ENCODE measurements around the gene MRTFB.

DNA sequence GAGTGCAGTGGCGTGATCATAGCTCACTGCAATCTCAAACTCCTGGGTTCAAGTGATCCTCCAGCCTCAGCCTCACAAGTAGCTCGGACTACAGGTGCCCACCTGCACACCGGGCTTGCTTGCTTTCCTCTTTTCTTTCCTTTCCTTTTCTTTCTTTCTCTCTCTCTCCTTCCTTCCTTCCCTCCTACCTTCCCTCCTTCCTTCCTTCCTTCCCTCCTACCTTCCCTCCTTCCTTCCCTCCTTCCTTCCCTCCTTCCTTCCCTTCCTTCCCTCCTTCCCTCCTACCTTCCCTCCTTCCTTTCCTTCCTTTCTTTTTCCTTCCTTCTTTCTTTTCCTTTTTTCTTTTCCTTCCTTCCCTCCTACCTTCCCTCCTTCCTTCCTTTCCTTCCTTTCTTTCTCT is 225.5 kb downstream of the MRTFB start:
- TF ChIP-seq, protein P1, sequence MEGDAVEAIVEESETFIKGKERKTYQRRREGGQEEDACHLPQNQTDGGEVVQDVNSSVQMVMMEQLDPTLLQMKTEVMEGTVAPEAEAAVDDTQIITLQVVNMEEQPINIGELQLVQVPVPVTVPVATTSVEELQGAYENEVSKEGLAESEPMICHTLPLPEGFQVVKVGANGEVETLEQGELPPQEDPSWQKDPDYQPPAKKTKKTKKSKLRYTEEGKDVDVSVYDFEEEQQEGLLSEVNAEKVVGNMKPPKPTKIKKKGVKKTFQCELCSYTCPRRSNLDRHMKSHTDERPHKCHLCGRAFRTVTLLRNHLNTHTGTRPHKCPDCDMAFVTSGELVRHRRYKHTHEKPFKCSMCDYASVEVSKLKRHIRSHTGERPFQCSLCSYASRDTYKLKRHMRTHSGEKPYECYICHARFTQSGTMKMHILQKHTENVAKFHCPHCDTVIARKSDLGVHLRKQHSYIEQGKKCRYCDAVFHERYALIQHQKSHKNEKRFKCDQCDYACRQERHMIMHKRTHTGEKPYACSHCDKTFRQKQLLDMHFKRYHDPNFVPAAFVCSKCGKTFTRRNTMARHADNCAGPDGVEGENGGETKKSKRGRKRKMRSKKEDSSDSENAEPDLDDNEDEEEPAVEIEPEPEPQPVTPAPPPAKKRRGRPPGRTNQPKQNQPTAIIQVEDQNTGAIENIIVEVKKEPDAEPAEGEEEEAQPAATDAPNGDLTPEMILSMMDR (IDR thresholded peaks at IDR 0.05): no peak
- no peak for TF ChIP-seq SIN3A (IDR thresholded peaks at IDR 0.05; ENCODE audit: borderline replicate concordance, insufficient read depth, low read depth, low read length)
- TF ChIP-seq POLR2AphosphoS5 (IDR thresholded peaks at IDR 0.05; ENCODE audit: low read depth, low read length): no peak
- TF ChIP-seq, protein P2, sequence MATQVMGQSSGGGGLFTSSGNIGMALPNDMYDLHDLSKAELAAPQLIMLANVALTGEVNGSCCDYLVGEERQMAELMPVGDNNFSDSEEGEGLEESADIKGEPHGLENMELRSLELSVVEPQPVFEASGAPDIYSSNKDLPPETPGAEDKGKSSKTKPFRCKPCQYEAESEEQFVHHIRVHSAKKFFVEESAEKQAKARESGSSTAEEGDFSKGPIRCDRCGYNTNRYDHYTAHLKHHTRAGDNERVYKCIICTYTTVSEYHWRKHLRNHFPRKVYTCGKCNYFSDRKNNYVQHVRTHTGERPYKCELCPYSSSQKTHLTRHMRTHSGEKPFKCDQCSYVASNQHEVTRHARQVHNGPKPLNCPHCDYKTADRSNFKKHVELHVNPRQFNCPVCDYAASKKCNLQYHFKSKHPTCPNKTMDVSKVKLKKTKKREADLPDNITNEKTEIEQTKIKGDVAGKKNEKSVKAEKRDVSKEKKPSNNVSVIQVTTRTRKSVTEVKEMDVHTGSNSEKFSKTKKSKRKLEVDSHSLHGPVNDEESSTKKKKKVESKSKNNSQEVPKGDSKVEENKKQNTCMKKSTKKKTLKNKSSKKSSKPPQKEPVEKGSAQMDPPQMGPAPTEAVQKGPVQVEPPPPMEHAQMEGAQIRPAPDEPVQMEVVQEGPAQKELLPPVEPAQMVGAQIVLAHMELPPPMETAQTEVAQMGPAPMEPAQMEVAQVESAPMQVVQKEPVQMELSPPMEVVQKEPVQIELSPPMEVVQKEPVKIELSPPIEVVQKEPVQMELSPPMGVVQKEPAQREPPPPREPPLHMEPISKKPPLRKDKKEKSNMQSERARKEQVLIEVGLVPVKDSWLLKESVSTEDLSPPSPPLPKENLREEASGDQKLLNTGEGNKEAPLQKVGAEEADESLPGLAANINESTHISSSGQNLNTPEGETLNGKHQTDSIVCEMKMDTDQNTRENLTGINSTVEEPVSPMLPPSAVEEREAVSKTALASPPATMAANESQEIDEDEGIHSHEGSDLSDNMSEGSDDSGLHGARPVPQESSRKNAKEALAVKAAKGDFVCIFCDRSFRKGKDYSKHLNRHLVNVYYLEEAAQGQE (IDR thresholded peaks at IDR 0.05; ENCODE audit: insufficient read depth in 1 of 2, low read depth in 2 of 2, low read length in 1 of 2): no peak
- TF ChIP-seq TCF7L2 (IDR thresholded peaks at IDR 0.05; ENCODE audit: low read depth, low read length): no peak
